ENCODE data around the gene PCBP3. TPM values are rescaled to one million over a fixed set of nuclear protein-coding genes. Genes with fewer than 3 reads are reported as not detected.
A peak's percentile ranks its signal among the peaks of the same experiment; 100 is the strongest.

The PCBP3 gene
- total RNA-seq, 8 experiments from 2014 or later = 2.5 to 20.9 (median 10.0) TPM

- no peak for ATAC-seq (replicated peaks in 6 of 8)
- in situ Hi-C loops (cut with MboI; ENCODE audit: low pct_unique_long_range_greater_than_20kb in 2 of 9, low sequenced_read_pairs in 9 of 9, unreplicated experiment in 9 of 9) = no loop called here
- no peak overlapping the region for H3K27ac ChIP-seq
- WGBS, 10 experiments = 0 to 60% (median 5%) methylated on average over 1 to 2 of the region's 10 CpGs; no CpG with 5 or more reads in 2 of the 10 experiments
- no peak overlapping the region for H3K4me3 ChIP-seq
- no peaks in the 10 kb centered on the region for H3K4me1 ChIP-seq (replicated peaks in 1 of 2)
Measured at GRCh38 chr21:45736042-45736689, 92.6 kb downstream of the PCBP3 start.

- no peak for ATAC-seq (replicated peaks in 6 of 8)
- no peak overlapping the region for H3K27ac ChIP-seq
- no peaks in the 10 kb centered on the region for H3K4me1 ChIP-seq (replicated peaks in 1 of 2)
- 20 to 83% (median 67%) methylated on average over 1 to 7 of the region's 17 CpGs; no CpG with 5 or more reads in 3 of the 10 experiments for WGBS, 10 experiments
- no peak overlapping the region for H3K4me3 ChIP-seq
- in situ Hi-C loops (cut with MboI; ENCODE audit: low pct_unique_long_range_greater_than_20kb in 2 of 9, low sequenced_read_pairs in 9 of 9, unreplicated experiment in 9 of 9) = no loop called here
Measured at GRCh38 chr21:45736690-45737484, 93.4 kb downstream of the PCBP3 start.

GRCh38 chr21:45737485-45738166, 94.1 kb downstream of the PCBP3 start:
- in situ Hi-C loops (cut with MboI; ENCODE audit: low pct_unique_long_range_greater_than_20kb in 2 of 9, low sequenced_read_pairs in 9 of 9, unreplicated experiment in 9 of 9) = no loop called here
- no peak overlapping the region for H3K4me3 ChIP-seq
- no peak overlapping the region for H3K27ac ChIP-seq
- no peak for ATAC-seq (replicated peaks in 6 of 8)
- no peaks in the 10 kb centered on the region for H3K4me1 ChIP-seq (replicated peaks in 1 of 2)
- WGBS, 10 experiments = 0 to 100% (median 94%) methylated on average over 1 to 7 of the region's 12 CpGs; no CpG with 5 or more reads in 3 of the 10 experiments

GRCh38 chr21:45739218-45740087, 95.9 kb downstream of the PCBP3 start:
- Histone ChIP-seq H3K4me1 (replicated peaks in 1 of 2) (no peaks in the 10 kb centered on the region), H3K4me3 (no peak overlapping the region), H3K27ac (no peak overlapping the region)
- no peak for ATAC-seq (replicated peaks in 6 of 8)
- 100% methylated on average over 1 of the region's 5 CpGs; no CpG with 5 or more reads in 9 of the 10 experiments for WGBS, 10 experiments
- in situ Hi-C loops (cut with MboI; ENCODE audit: low pct_unique_long_range_greater_than_20kb in 2 of 9, low sequenced_read_pairs in 9 of 9, unreplicated experiment in 9 of 9) = no loop called here

GRCh38 chr21:45740088-45740440, 96.5 kb downstream of the PCBP3 start:
- no peak overlapping the region for H3K27ac ChIP-seq
- WGBS, 10 experiments = 79 to 100% (median 88%) methylated on average over 1 to 7 of the region's 9 CpGs; no CpG with 5 or more reads in 4 of the 10 experiments
- no peak overlapping the region for H3K4me3 ChIP-seq
- H3K4me1 ChIP-seq (replicated peaks in 1 of 2) = no peaks in the 10 kb centered on the region
- no peak for ATAC-seq (replicated peaks in 6 of 8)
- in situ Hi-C loops (cut with MboI; ENCODE audit: low pct_unique_long_range_greater_than_20kb in 2 of 9, low sequenced_read_pairs in 9 of 9, unreplicated experiment in 9 of 9) = no loop called here

GRCh38 chr21:45740491-45741357, 97.2 kb downstream of the PCBP3 start:
- WGBS, 10 experiments = 50 to 92% (median 80%) methylated on average over 2 to 8 of the region's 14 CpGs; no CpG with 5 or more reads in 3 of the 10 experiments
- ATAC-seq (replicated peaks in 6 of 8) = peak in 1 of 8 experiments; percentile 14
- in situ Hi-C loops (cut with MboI; ENCODE audit: low pct_unique_long_range_greater_than_20kb in 2 of 9, low sequenced_read_pairs in 9 of 9, unreplicated experiment in 9 of 9) = no loop called here

GRCh38 chr21:45741691-45742090, 98.2 kb downstream of the PCBP3 start:
- ATAC-seq (replicated peaks in 6 of 8) = peak in 3 of 8 experiments; percentile 35 to 39 (median 38)
- 0 to 100% (median 67%) methylated on average over 1 to 4 of the region's 6 CpGs for WGBS, 10 experiments
- Histone ChIP-seq H3K27ac (no peak overlapping the region), H3K4me1 (replicated peaks in 1 of 2) (no peaks in the 10 kb centered on the region), H3K4me3 (no peak overlapping the region)
- in situ Hi-C loops (cut with MboI; ENCODE audit: low pct_unique_long_range_greater_than_20kb in 2 of 9, low sequenced_read_pairs in 9 of 9, unreplicated experiment in 9 of 9) = no loop called here

More at GRCh38 chr21:45740491-45741357, 97.2 kb downstream of the PCBP3 start:
- no peak overlapping the region for H3K4me3 ChIP-seq
- no peak overlapping the region for H3K27ac ChIP-seq
- no peaks in the 10 kb centered on the region for H3K4me1 ChIP-seq (replicated peaks in 1 of 2)

- Histone ChIP-seq H3K27ac (no peak overlapping the region), H3K4me3 (no peak overlapping the region), H3K4me1 (replicated peaks in 1 of 2) (no peaks in the 10 kb centered on the region)
- in situ Hi-C loops (cut with MboI; ENCODE audit: low pct_unique_long_range_greater_than_20kb in 2 of 9, low sequenced_read_pairs in 9 of 9, unreplicated experiment in 9 of 9) = no loop called here
- ATAC-seq (replicated peaks in 6 of 8) = no peak
- 49 to 95% (median 84%) methylated on average over 5 to 7 of the region's 7 CpGs; no CpG with 5 or more reads in 1 of the 10 experiments for WGBS, 10 experiments
Measured at GRCh38 chr21:45742247-45742646, 98.7 kb downstream of the PCBP3 start.

GRCh38 chr21:45745256-45745655, 101.7 kb downstream of the PCBP3 start:
- Histone ChIP-seq H3K27ac (no peak overlapping the region), H3K4me1 (replicated peaks in 1 of 2) (peaks cover 0 to 3% of the 10 kb centered on the region in 2 donors), H3K4me3 (no peak overlapping the region)
- no peak for ATAC-seq (replicated peaks in 6 of 8)
- in situ Hi-C loops (cut with MboI; ENCODE audit: low pct_unique_long_range_greater_than_20kb in 2 of 9, low sequenced_read_pairs in 9 of 9, unreplicated experiment in 9 of 9) = no loop called here
- 0 to 100% (median 91%) methylated on average over 1 to 3 of the region's 7 CpGs; no CpG with 5 or more reads in 4 of the 10 experiments for WGBS, 10 experiments

- peak in 3 of 8 experiments; percentile 6 to 14 (median 12) for ATAC-seq (replicated peaks in 6 of 8)
- in situ Hi-C loops (cut with MboI; ENCODE audit: low pct_unique_long_range_greater_than_20kb in 2 of 9, low sequenced_read_pairs in 9 of 9, unreplicated experiment in 9 of 9) = no loop called here
- no peak overlapping the region for H3K4me3 ChIP-seq
- 31 to 87% (median 70%) methylated on average over 1 to 9 of the region's 14 CpGs; no CpG with 5 or more reads in 5 of the 10 experiments for WGBS, 10 experiments
- no peak overlapping the region for H3K27ac ChIP-seq
- peaks cover 0 to 3% of the 10 kb centered on the region in 2 donors for H3K4me1 ChIP-seq (replicated peaks in 1 of 2)
Measured at GRCh38 chr21:45747233-45747766, 103.8 kb downstream of the PCBP3 start.

- Histone ChIP-seq H3K4me3 (no peak overlapping the region), H3K4me1 (replicated peaks in 1 of 2) (peaks cover 0 to 3% of the 10 kb centered on the region in 2 donors), H3K27ac (no peak overlapping the region)
- WGBS, 10 experiments = 14 to 80% (median 54%) methylated on average over 2 to 8 of the region's 18 CpGs; no CpG with 5 or more reads in 3 of the 10 experiments
- in situ Hi-C loops (cut with MboI; ENCODE audit: low pct_unique_long_range_greater_than_20kb in 2 of 9, low sequenced_read_pairs in 9 of 9, unreplicated experiment in 9 of 9) = no loop called here
- ATAC-seq (replicated peaks in 6 of 8) = peak in 7 of 8 experiments; percentile 60 to 98 (median 93)
Measured at GRCh38 chr21:45747802-45748445, 104.4 kb downstream of the PCBP3 start.

All from motor neuron (in vitro differentiated cells).